DMS114 treated with DMSO at 0.1 percent for 48 hours (cell line): ENCODE data around the gene MORC1.

Source experiments
- DNase-seq: peaks from one replicate; lab custom pipeline; 2025; ENCODE audit not compliant: unreplicated experiment; lab: John Stamatoyannopoulos, UW

The MORC1 gene

GRCh38 chr3:108946292-108947285 is 171.3 kb downstream of the MORC1 start:
- DNase-seq, result no peak

- DNase-seq, result no peak
These were observed 177.2 kb downstream of the MORC1 start for GRCh38 chr3:108940568-108941263.

GRCh38 chr3:108940166-108940565 is 177.8 kb downstream of the MORC1 start:
- DNase-seq, result no peak

GRCh38 chr3:108936924-108937689 is 180.8 kb downstream of the MORC1 start:
- DNase-seq, result no peak

- no peak for DNase-seq
These were observed 186.9 kb downstream of the MORC1 start for GRCh38 chr3:108931035-108931434.

- no peak for DNase-seq
These were observed 199.1 kb downstream of the MORC1 start for GRCh38 chr3:108918866-108919265.

- peak; percentile 67 for DNase-seq
These were observed 202.9 kb downstream of the MORC1 start for GRCh38 chr3:108914774-108915641.

- DNase-seq, result no peak
These were observed 208.1 kb downstream of the MORC1 start for GRCh38 chr3:108909799-108910198.
